ENCODE measurements around the gene SHQ1.
"Not testable (repeated sequence)": the region's sequence is repeated elsewhere in the genome, so short reads cannot be mapped to it uniquely, and the experiment has no call there.

The SHQ1 gene

DNA sequence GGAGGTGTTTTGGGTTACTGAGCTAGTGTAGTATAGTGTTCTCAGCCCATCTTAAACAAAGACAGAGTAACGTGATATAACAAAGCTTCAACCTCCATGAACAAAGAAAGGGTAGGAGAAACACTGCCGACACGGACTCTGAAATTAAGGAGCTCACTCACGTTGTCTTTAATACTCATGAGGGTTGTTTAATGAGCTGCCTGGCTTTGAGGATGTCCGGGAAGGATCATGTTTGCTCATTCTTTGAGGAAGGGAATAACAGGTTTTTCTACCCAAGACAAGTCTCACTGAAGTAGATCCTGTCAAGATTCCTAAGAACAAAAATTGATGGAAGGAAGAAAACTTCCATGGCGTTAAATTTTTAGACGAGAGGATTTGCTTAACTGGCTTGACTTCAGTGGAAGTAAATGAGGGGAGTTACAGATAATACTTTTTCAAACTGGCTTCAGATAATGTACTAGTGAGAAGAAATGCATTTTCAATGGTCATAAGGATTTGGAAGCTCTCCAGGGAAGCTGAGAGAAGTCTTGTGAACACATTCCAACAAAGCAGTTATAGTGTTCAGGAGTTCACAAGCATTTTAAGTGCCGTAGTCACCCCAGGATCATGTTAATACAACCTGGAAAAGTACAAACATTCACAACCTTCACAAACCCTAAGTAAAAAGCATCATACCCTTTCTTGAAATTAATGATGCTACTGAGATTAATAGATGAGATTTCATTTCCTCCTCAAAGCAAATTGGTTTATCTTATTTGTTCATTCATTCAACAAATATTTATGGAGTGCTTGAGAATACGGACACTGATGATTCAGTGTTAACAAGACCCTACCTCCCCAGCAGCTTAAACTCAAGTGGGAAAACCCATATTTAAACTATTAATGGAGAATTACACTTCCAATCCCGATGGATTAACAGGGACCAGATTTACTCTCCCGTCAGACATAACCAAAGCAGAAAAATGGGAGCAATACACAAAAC lies 101.5 kb downstream of the SHQ1 start:
- no peak for DNase-seq

DNA sequence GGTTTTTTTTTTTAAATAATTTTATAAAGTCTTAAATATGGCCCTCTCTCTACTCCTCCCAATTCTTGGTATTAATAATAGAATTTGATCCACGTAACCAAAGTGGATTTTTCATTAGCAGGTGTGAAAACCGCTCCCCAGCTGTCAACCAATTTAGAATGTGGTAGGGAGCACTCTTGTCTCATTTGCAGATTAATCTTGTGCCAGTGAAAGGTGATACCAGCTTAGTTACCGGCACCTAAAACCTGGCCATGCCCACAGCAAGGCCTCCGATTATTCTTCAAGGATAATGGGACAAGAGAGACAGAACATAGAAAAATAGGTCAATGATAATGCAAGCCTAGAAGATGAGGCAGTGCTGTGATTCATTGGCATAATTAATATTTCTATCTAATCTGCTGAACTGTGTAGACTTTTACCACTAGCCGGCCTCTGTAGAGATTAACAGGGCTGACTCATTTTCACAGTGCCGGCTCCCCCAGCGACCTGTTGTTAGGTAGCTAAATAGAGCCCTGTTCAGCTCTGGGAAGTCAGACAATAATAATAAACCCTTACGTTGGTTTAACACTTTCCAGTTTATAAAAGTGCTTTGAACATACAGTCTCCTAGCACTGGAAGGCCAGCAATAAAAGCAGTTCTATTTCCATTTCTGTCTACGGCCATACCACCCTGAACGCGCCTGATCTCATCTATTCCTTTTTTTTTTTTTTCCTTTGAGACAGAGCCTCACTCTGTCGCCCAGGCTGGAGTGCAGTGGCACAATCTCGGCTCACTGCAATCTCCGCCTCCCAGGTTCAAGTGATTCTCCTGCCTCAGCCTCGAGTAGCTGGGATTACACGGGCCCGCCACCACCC lies 102.9 kb downstream of the SHQ1 start:
- no peak for DNase-seq

DNA sequence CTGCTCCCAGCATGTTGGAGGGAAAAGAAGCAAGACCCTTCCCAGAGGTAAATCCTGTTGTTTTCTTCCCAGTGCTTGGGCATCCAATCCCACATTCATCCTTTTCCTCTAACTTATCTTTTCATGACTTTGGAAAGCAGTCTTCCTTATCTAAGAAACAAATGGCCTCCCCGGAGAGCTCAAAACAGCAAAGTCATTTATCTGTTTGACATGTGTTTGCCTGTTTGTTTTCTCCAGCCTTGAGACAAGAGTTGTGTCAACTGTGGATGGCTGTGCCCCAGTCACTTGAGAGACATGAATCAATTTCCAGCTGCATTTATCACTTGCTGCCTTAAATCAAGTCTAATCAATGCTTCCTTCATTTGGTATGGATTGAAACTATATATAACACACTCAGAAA lies 103.9 kb downstream of the SHQ1 start:
- DNase-seq = no peak

DNA sequence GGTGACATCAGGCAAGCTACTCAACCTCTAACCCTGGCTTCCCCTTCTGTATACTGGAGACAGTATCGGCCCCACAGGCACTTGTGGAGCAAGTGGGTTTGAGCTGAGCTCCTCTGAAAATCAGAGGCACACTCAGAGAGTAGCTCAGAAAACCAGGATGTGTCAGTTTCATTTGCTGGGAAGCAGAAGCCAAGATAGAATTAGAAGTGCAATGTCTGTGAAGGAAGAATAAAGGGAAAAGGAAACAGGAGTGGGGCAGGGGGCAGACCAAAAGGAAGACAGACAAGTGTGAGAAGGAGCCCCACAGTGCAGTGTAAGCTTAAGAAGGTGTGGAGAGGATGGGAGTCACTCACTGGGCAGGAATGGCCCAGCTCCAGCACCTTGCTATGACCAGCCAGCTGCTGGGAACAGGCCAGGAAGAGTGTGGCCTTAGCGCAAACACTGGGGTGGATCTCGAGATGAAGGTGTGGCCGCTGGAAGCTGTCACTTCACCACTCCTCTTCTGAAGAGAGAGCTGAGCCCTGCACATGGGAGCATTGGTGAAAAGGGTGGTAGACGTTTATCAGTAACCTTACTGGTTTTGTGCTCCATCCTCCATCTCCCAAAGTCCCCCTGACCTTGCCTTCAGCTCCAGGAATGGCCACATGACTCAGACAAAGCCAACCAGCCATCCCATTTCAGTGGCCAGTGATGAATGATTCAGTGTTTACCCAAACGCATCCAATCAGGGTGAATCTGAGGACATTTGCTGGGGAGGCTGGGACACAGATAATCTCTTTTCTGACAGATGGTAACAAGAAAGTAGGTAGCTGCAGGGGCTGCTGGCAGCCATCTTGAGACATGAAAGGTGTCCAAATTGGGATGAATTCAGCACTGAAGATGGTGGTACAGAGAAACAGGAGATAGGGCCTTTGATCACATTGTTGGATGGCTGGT lies 108.4 kb downstream of the SHQ1 start:
- DNase-seq = no peak

DNA sequence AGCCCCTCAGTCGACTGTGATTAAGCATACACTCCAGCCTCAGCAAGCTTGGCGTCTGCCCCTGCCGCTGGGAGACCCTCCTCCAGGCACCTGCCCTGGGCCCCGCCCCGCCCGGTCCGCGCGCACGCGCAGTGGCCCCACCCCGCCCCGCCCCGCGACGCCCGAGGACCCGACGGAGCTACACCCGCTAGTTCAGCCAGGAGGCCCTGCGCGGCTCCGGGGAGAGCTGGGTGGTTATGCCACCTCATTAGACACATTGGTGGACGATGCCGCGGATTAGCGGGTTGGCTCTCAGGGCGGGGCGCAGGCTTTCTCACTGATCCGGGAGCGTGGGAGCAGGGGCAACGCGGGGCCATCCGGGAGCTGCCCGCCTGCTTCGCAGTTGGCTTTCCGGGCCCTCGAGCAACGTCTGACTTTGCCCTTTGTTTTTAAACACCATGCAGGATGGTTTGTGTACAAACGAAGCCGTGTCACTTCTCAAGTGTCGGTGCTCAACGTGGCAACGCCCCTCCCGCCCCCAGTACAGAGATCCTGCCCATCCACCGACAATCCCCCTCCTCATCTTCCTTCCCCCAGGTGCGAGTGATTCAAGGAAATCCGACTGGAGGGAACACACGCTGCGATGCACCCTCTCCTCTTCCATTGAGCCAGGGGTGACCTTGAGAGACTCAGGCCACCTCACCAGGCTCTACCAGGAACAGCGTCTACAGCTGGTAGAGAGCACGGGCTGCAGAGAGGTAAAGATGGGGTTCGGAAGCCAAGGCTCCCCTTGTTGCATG lies 109.3 kb downstream of the SHQ1 start:
- peak; percentile 53 for DNase-seq

GRCh38 chr3:72735072-72735471 lies 113.2 kb downstream of the SHQ1 start:
- not testable (repeated sequence) for DNase-seq

DNA sequence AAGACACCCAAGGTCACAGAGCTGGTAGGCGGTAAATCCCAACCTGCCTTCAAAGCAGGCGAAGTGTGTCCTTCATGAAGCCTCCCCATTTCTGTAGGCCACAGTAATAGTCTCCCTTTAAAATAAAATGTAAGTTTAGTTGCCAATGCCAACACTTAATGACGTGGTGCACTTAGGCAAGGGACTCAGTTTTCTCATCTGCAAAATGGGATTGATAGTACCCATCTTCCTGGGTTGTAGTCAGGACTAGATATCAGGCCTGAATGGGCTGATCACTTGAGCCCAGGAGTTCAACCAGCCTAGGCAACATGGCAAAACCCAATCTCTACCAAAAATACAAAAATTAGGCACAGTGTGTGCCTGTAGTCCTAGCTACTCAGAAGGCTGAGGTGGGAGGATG lies 114.6 kb downstream of the SHQ1 start:
- no peak for DNase-seq

GRCh38 chr3:72732666-72733345 lies 115.4 kb downstream of the SHQ1 start:
- DNase-seq = not testable (repeated sequence)

- DNase-seq = no peak
These were observed 119.2 kb downstream of the SHQ1 start for GRCh38 chr3:72728958-72729467.

- DNase-seq = no peak
These were observed 119.8 kb downstream of the SHQ1 start for GRCh38 chr3:72728329-72728889.

- DNase-seq = no peak
These were observed 120.5 kb downstream of the SHQ1 start for GRCh38 chr3:72727726-72728125.

DNA sequence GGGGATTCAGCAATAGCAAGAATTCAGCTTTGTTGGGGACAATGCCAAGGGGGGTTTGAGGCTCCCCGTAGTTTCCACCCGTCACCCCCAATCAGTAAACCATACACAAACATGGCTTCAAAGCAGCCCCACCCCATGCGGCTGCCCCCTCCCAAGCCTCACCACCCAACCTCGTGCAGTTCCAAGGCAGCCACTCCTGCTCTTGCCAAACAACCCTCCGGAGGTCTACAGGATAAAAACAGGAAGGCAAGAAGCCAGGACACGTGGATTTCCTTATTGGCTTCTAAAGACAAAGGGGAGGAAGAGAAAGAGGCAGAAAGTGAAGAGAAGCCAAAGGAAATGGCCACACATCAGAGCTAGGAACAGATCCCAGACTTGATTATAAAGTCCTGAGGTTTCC lies 121.1 kb downstream of the SHQ1 start:
- no peak for DNase-seq

GRCh38 chr3:72725229-72725628 lies 123.0 kb downstream of the SHQ1 start:
- DNase-seq = no peak

DNA sequence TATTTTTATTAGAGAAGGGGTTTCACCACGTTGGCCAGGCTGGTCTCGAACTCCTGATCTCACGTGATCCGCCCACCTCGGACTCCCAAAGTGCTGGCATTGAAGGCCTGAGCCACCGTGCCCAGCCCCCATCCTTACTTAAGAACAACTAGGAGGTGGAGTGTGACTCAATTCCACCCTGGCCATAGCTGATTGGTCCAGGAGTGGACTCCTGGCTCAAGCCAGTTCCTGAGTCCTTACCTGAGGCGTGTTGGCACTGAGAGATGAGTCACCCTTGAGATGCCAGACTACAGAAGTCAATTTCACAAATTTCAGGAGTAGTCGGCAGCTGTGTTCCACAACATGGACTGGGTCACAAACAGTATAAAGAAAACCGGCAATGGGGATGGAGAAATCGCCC lies 124.2 kb downstream of the SHQ1 start:
- no peak for DNase-seq

- DNase-seq = no peak
These were observed 125.1 kb downstream of the SHQ1 start for GRCh38 chr3:72722930-72723726.

DNA sequence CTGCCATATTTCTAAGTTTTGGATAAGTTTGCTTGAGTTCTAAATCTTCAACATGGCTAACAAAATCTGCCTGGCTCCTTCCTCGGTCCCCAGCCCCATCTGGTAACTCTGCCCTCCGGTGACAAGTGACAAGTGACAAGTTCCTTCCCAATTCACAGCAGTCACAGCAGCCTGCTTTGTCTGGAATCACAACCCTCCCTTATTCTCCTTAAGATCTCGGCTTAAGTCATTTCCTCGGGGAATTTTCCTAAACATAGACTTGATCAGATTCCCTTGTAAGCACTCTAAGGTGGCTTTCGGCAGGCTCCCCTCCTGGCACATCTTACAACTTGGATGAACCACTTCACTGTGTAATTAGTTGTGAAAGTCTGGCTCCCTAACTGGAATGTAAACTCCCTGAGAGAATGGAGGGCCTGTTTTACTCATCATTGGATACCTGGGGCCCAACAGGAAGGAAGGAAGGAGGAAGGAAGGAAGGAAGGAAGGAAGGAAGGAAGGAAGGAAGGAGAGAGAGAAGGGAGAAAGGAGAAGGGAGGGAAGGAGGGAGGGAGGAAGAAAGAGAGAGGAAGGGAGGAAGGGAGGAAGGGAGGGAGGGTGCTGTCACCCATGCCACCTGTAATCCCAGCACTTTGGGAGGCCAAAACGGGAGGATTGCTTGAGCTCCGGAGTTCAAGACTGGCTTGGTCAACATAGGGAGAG lies 126.4 kb downstream of the SHQ1 start:
- DNase-seq = no peak

DNA sequence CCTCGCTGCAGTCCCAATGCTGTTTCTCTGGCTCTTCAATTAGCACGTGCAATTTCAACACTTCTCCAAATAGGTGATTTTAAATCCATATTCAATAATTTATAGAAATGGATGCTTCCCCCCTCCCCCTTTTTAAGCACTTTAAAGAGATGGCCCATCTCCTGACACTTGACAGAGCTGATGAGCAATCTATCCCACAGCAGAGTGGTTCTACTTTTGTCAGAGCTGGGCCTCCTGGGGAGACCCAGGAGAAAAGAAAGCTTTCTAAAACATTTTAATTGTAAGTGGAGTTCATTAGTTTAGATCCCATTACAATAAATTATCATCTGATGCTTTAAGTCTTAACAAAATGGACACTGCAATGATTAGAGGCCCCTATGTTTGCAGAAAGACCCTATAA lies 127.7 kb downstream of the SHQ1 start:
- no peak for DNase-seq

- DNase-seq = no peak
These were observed 129.1 kb downstream of the SHQ1 start for GRCh38 chr3:72719137-72719536.

- DNase-seq = not testable (repeated sequence)
These were observed 134.1 kb downstream of the SHQ1 start for GRCh38 chr3:72714135-72714534.

All from activated gamma-delta T cell (primary cell).